HepG2 (cell line): Measurements from ENCODE around the gene DUS2. TPM values are rescaled to one million over a fixed set of nuclear protein-coding genes. Genes with fewer than 3 reads are reported as not detected.

Source experiments
- ELF3 ChIP-seq: IDR thresholded peaks from 2 replicates; pipeline ENCODE4 v1.6.1; 2016; ENCODE audit warnings: missing genetic modification reagents, missing compliant biosample characterization
- FOXO1 ChIP-seq: sonication (generic); formaldehyde crosslinking; IDR thresholded peaks from 2 replicates; pipeline ENCODE4 v1.4.0; 2020; ENCODE audit warnings: missing genetic modification reagents
- HNRNPL ChIP-seq: fragments of 200-400 bp; formaldehyde crosslinking; IDR thresholded peaks from 2 replicates; pipeline ENCODE4 v1.6.1; 2017; ENCODE audit warnings: mild to moderate bottlenecking, low read depth, low read length
- HOXA5 ChIP-seq: sonication (generic); formaldehyde crosslinking; IDR thresholded peaks from 2 replicates; pipeline ENCODE4 v1.4.0; 2020; ENCODE audit warnings: missing genetic modification reagents
- IKZF4 ChIP-seq: sonication (generic); formaldehyde crosslinking; IDR thresholded peaks from 2 replicates; pipeline ENCODE4 v1.5.1; 2020; ENCODE audit warnings: borderline replicate concordance, mild to moderate bottlenecking, low read depth, missing genetic modification reagents; ENCODE audit errors: not compliant biosample characterization
- KMT2A ChIP-seq: sonication (generic); formaldehyde crosslinking; IDR thresholded peaks from 2 replicates; pipeline ENCODE4 v1.4.0; 2020; ENCODE audit warnings: missing genetic modification reagents
- MAFK ChIP-seq, 2 experiments: IDR thresholded peaks in 1 of 2; conservative IDR thresholded peaks in 1 of 2; 2 replicates each; pipeline ENCODE4 v1.6.1; 2011; ENCODE audit warnings: improper control_type of control experiment in 2 of 2, low read length in 2 of 2
- MXI1 ChIP-seq: IDR thresholded peaks from 3 replicates; pipeline ENCODE4 v1.6.1; 2012; ENCODE audit warnings: low read depth, low read length, inconsistent platforms, borderline replicate concordance
- NAIF1 ChIP-seq: sonication (generic); formaldehyde crosslinking; IDR thresholded peaks from 2 replicates; pipeline ENCODE4 v1.5.0; 2020; ENCODE audit warnings: mild to moderate bottlenecking, missing genetic modification reagents, borderline replicate concordance
- REPIN1 ChIP-seq: sonication (generic); formaldehyde crosslinking; IDR thresholded peaks from 2 replicates; pipeline ENCODE4 v1.8.0; 2022; ENCODE audit warnings: missing genetic modification reagents, low read depth, mild to moderate bottlenecking, borderline replicate concordance
- SIX4 ChIP-seq: sonication (generic); formaldehyde crosslinking; IDR thresholded peaks from 2 replicates; pipeline ENCODE4 v1.4.0; 2020; ENCODE audit warnings: missing genetic modification reagents
- SMAD1 ChIP-seq: sonication (generic); formaldehyde crosslinking; IDR thresholded peaks from 2 replicates; pipeline ENCODE4 v1.4.0; 2020; ENCODE audit warnings: missing genetic modification reagents, low read depth, mild to moderate bottlenecking, borderline replicate concordance
- ZNF547 ChIP-seq: sonication (generic); formaldehyde crosslinking; IDR thresholded peaks from 2 replicates; pipeline ENCODE4 v1.5.1; 2020; ENCODE audit warnings: mild to moderate bottlenecking, missing genetic modification reagents
- ZNF549 ChIP-seq: sonication (generic); formaldehyde crosslinking; IDR thresholded peaks from 2 replicates; pipeline ENCODE4 v1.5.0; 2020; ENCODE audit warnings: missing genetic modification reagents
- ZNF792 ChIP-seq: IDR thresholded peaks from 2 replicates; pipeline ENCODE4 v1.6.1; 2016
- polyA plus RNA-seq, 8 experiments: library from polyadenylated mRNA; depleted of rRNA in 3 of 8; stranded (reverse) in 7 of 8; unstranded in 1 of 8; fragments of >200 nt; fragmentation: Illumina TruSeq in 4 of 8; extraction: Trizol in 4 of 8; gene quantifications; 2 replicates each; pipeline versions ENCODE4 v1.2.1 to v1.2.3, GENCODE V29; 2011 to 2016; ENCODE audit warnings: low read depth in 4 of 8, missing spikeins in 1 of 8, mixed read lengths in 1 of 8; ENCODE audit not compliant: insufficient read depth in 1 of 8
- total RNA-seq, 5 experiments: library from RNA; depleted of rRNA; stranded (reverse); fragments of >200 nt; fragmentation: Illumina TruSeq; extraction: Trizol; gene quantifications; 2 replicates each; pipeline ENCODE4 v1.2.3, GENCODE V29; 2016; ENCODE audit warnings: low read depth in 1 of 5
- TF ChIP-seq, protein P1 (sequence below), 2 experiments: sonication (generic) in 1 of 2; formaldehyde crosslinking in 1 of 2; IDR thresholded peaks; 2 replicates each; pipeline versions ENCODE4 v1.4.0 to v1.6.1; 2018 to 2020; ENCODE audit warnings: missing genetic modification reagents in 2 of 2, borderline replicate concordance in 1 of 2, low read depth in 1 of 2, mild to moderate bottlenecking in 1 of 2, missing biosample characterization in 1 of 2
- TF ChIP-seq, protein P2 (sequence below): sonication (generic); formaldehyde crosslinking; IDR thresholded peaks from 2 replicates; pipeline ENCODE4 v1.5.0; 2020; ENCODE audit warnings: missing genetic modification reagents
- TF ChIP-seq, protein P3 (sequence below): IDR thresholded peaks from 2 replicates; pipeline ENCODE4 v1.6.1; 2012; ENCODE audit warnings: low read depth, low read length, improper control_type of control experiment
- TF ChIP-seq, protein P4 (sequence below): sonication (generic); formaldehyde crosslinking; conservative IDR thresholded peaks from 2 replicates; pipeline ENCODE4 v1.4.0; 2020; ENCODE audit warnings: mild to moderate bottlenecking, missing genetic modification reagents, moderate library complexity

The DUS2 gene
- total and polyA plus RNA-seq, 2 of the 13 experiments (the other 11 are each of a cell fraction or from before 2014, with no cell fraction given), result 17.8 to 25.1 TPM

DNA sequence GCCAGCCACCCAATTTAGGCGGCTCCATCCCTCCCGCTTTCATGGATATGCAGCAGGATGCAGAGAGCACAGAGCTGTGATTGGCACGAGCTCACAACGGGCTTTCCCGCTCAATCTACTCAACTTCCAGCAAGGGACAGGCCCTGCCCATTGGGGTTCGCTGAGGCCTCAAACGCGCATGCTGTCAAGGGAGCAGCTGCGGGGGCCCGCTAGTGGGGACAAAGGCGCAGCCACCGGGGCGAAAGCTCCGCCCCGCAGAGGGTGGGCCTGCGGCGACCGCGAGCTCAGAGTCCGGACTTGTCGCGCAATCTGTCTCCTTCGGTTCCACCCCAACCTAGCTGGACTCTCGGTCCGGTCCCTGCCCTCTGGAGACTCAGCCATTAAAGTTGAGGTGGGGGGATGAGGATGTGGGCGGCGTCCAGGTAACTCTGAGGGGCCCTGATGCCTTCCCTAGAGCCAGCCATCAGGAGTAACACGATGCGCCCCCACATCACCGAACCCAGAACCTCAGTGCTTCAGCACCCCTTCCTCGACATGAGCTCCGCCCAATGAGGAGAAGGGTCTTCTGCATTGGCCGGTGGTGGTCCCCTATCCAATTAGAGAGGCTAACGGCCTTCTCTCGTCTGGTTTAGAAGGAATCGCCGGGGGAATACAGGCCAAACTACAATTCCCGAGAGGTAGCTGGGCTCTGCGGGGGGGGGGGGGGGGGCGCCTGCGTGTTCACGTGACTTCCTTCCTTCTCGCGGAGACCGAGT lies 61.6 kb downstream of the DUS2 start (continued):
- TF ChIP-seq, protein P1, sequence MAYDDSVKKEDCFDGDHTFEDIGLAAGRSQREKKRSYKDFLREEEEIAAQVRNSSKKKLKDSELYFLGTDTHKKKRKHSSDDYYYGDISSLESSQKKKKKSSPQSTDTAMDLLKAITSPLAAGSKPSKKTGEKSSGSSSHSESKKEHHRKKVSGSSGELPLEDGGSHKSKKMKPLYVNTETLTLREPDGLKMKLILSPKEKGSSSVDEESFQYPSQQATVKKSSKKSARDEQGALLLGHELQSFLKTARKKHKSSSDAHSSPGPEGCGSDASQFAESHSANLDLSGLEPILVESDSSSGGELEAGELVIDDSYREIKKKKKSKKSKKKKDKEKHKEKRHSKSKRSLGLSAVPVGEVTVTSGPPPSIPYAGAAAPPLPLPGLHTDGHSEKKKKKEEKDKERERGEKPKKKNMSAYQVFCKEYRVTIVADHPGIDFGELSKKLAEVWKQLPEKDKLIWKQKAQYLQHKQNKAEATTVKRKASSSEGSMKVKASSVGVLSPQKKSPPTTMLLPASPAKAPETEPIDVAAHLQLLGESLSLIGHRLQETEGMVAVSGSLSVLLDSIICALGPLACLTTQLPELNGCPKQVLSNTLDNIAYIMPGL (CRISPR knock-in tag; IDR thresholded peaks at IDR 0.05; ENCODE audit: borderline replicate concordance in 1 of 2, low read depth in 1 of 2), result peak; percentile 79 to 84; a peak in 3 of 4 replicates
- peak; percentile 74; the same call in 1 of the 2 replicates for TF ChIP-seq SIX4 (CRISPR knock-in tag)
- TF ChIP-seq HOXA5 (CRISPR knock-in tag), result peak; percentile 94
- TF ChIP-seq NAIF1 (CRISPR knock-in tag), result peak; percentile 95
- TF ChIP-seq IKZF4 (CRISPR knock-in tag), result peak; percentile 80
- peak; percentile 29; the same call in 1 of the 2 replicates for TF ChIP-seq SMAD1 (CRISPR knock-in tag)
- peak; percentile 97 for TF ChIP-seq ZNF547 (CRISPR knock-in tag)
- no peak for TF ChIP-seq MAFK (conservative IDR thresholded peaks at IDR 0.05 in 1 of 2, IDR thresholded peaks at IDR 0.05 in 1 of 2; ENCODE audit: low read length in 2 of 2)
- TF ChIP-seq, protein P2, sequence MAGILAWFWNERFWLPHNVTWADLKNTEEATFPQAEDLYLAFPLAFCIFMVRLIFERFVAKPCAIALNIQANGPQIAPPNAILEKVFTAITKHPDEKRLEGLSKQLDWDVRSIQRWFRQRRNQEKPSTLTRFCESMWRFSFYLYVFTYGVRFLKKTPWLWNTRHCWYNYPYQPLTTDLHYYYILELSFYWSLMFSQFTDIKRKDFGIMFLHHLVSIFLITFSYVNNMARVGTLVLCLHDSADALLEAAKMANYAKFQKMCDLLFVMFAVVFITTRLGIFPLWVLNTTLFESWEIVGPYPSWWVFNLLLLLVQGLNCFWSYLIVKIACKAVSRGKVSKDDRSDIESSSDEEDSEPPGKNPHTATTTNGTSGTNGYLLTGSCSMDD, result peak; percentile 83
- peak; percentile 68 for TF ChIP-seq FOXO1 (CRISPR knock-in tag)
- peak; percentile 94; the same call in 2 of the 3 replicates for TF ChIP-seq MXI1
- TF ChIP-seq KMT2A (CRISPR knock-in tag), result peak; percentile 93
- TF ChIP-seq ZNF549 (CRISPR knock-in tag), result no peak
- TF ChIP-seq REPIN1 (CRISPR knock-in tag), result peak; percentile 97
- TF ChIP-seq, protein P3, sequence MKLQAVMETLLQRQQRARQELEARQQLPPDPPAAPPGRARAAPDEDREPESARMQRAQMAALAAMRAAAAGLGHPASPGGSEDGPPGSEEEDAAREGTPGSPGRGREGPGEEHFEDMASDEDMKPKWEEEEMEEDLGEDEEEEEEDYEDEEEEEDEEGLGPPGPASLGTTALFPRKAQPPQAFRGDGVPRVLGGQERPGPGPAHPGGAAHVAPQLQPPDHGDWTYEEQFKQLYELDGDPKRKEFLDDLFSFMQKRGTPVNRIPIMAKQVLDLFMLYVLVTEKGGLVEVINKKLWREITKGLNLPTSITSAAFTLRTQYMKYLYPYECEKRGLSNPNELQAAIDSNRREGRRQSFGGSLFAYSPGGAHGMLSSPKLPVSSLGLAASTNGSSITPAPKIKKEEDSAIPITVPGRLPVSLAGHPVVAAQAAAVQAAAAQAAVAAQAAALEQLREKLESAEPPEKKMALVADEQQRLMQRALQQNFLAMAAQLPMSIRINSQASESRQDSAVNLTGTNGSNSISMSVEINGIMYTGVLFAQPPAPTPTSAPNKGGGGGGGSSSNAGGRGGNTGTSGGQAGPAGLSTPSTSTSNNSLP, result 0 out of 2 replicates have a peak, but pooled peaks have one; percentile 16
- TF ChIP-seq HNRNPL, result no peak; the same call in 1 of the 2 replicates
- peak; percentile 98 for TF ChIP-seq ZNF792 (CRISPR knock-in tag)
- TF ChIP-seq, protein P4, sequence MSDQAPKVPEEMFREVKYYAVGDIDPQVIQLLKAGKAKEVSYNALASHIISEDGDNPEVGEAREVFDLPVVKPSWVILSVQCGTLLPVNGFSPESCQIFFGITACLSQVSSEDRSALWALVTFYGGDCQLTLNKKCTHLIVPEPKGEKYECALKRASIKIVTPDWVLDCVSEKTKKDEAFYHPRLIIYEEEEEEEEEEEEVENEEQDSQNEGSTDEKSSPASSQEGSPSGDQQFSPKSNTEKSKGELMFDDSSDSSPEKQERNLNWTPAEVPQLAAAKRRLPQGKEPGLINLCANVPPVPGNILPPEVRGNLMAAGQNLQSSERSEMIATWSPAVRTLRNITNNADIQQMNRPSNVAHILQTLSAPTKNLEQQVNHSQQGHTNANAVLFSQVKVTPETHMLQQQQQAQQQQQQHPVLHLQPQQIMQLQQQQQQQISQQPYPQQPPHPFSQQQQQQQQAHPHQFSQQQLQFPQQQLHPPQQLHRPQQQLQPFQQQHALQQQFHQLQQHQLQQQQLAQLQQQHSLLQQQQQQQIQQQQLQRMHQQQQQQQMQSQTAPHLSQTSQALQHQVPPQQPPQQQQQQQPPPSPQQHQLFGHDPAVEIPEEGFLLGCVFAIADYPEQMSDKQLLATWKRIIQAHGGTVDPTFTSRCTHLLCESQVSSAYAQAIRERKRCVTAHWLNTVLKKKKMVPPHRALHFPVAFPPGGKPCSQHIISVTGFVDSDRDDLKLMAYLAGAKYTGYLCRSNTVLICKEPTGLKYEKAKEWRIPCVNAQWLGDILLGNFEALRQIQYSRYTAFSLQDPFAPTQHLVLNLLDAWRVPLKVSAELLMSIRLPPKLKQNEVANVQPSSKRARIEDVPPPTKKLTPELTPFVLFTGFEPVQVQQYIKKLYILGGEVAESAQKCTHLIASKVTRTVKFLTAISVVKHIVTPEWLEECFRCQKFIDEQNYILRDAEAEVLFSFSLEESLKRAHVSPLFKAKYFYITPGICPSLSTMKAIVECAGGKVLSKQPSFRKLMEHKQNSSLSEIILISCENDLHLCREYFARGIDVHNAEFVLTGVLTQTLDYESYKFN (CRISPR knock-in tag), result peak; percentile 95
- peak; percentile 84 for TF ChIP-seq ELF3
